Keratinocyte (primary cell): ENCODE measurements around the gene TRPV4.

Experiments used
- CTCF ChIP-seq, 3 experiments: IDR thresholded peaks in 1 of 3; conservative IDR thresholded peaks in 1 of 3; optimal IDR thresholded peaks in 1 of 3; 2 replicates in 2 of 3; 3 replicates in 1 of 3; pipeline versions ENCODE3 to v1.5.1; 2011; ENCODE audit warnings: low read length in 3 of 3, mild to moderate bottlenecking in 3 of 3, moderate library complexity in 2 of 3, control low read depth in 1 of 3, inconsistent platforms in 1 of 3; ENCODE audit not compliant: insufficient read depth in 2 of 3; ENCODE audit errors: extremely low read depth in 1 of 3
- EZH2 ChIP-seq: IDR thresholded peaks from one replicate; pipeline ENCODE4 v1.6.1; 2012; ENCODE audit warnings: inconsistent platforms, mild to moderate bottlenecking, low read length, moderate library complexity

GRCh38 chr12:109762071-109762672, 71.0 kb downstream of the TRPV4 start:
- TF ChIP-seq CTCF (optimal IDR thresholded peaks at IDR 0.05 in 1 of 3, IDR thresholded peaks at IDR 0.05 in 1 of 3, conservative IDR thresholded peaks at IDR 0.05 in 1 of 3; ENCODE audit: extremely low read depth in 1 of 3, insufficient read depth in 2 of 3, low read length in 3 of 3) = no peak
- no peak for TF ChIP-seq EZH2
